NCI-H1694 (cell line): Measurements from ENCODE around the gene NAA16.
"Not testable (repeated sequence)": the region's sequence is repeated elsewhere in the genome, so short reads cannot be mapped to it uniquely, and the experiment has no call there.

Experiments used
- DNase-seq: peaks from one replicate; lab custom pipeline; 2025; lab: John Stamatoyannopoulos, UW

NAA16 gene

GRCh38 chr13:41310963-41311405 is at the start of gene NAA16:
Gene NAA16, plus strand, starts transcription at chr13:41311267. Its CDS starts 262 bp downstream, at chr13:41311529.
- DNase-seq = peak; percentile 68

DNA sequence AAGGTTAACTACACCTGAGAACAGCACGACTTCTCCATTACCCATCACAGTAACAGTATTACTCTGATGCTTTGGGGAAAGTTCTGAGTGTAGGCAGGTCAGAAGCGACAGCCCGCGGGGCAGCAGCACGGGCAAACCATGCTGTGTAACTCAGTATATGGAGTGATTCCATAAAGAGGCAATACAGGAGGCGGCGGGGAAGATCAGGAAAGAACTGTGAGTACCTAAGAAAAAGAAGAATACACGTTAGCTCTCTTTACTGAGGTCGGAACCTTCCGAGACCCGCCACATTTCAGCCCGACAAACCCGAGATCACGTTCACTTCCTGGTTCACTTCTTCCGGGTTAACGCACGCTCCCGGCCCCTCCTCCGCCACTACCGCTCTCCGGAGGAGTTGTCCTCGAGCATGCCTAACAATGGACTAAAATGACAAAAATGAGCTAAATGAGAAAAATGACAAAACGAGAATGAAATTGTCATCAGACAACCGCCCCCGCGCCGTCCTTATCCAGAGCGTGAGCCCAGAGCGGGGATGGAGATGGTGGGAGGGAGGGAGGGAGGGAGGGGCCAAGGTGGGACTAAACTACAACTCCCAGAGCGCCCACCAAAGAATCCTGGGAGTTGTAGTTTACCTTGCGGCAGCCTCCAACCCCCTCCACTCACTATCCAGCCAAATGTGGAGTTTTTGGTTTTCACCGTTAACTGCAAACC is 47.7 kb upstream of the NAA16 start, which contains the start of gene MTRF1:
Gene MTRF1, minus strand, starts transcription at position 316 of the 711 bp plus-strand sequence. CDS start 2,669 bp downstream, outside the sequence.
- peak; percentile 74 for DNase-seq

DNA sequence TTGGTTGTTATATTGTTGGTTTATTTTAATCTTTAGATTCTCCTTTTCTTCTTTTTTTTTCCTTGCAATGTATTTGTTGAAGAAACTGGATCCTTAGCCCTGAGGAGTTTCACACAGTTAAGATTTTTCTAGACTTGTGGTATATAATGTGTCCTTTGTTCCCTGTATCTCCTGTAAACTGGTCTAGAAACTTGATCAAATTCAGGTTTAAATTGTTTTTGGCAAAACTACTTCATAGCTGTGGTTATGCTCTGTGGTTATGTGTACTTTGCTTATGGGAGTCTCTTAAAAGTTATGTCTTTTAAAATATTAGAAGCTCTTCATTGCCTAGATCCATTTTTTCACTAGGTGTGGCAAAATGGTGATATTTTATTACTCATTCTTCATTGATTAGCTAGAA is 44.0 kb upstream of the NAA16 start:
- no peak for DNase-seq

GRCh38 chr13:41268764-41269163 is 42.3 kb upstream of the NAA16 start:
- peak; percentile 2 for DNase-seq

DNA sequence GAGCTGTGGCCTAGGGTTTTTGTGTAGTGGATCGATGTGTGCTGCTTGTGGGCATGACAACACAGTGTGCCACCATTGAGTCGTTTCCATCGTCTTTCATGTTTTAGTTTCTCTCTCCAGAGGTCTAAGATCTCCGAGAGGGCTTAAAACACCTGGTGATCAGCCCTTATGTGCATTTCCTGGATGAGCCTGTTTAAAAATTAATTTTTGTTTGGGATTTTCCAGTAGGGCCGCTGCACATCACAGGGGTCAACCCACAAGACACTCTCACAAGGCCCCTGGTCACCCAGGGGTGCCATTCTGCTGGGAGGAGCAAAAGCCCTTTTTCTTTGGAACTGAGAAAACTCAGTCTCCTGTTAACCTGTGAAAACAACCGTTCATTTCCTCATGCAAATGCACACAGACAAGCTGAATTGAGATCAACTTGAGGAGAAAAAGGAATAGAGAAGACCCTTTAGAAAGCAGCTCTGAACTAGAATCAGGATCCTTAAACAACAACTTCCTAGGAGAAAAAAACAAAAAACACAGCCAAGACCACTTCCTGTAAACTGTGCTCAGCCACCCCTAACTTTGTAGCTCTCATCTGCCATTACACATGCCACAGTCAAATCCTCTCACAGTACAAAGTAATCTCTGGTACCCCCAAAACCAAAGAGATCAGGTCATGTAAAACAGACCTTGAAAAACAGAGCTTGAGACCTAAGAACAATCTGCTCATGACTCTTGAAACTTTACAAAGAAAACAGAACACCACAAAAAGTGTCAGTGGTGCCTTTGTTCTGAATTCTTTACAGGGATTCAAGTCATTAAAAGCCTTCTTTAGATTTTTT is 39.4 kb upstream of the NAA16 start:
- no peak for DNase-seq

- no peak for DNase-seq
These were observed 37.1 kb upstream of the NAA16 start for GRCh38 chr13:41273831-41274441.

- no peak for DNase-seq
These were observed 36.2 kb upstream of the NAA16 start for GRCh38 chr13:41274881-41275280.

- DNase-seq = no peak
These were observed 34.2 kb upstream of the NAA16 start for GRCh38 chr13:41276824-41277223.

DNA sequence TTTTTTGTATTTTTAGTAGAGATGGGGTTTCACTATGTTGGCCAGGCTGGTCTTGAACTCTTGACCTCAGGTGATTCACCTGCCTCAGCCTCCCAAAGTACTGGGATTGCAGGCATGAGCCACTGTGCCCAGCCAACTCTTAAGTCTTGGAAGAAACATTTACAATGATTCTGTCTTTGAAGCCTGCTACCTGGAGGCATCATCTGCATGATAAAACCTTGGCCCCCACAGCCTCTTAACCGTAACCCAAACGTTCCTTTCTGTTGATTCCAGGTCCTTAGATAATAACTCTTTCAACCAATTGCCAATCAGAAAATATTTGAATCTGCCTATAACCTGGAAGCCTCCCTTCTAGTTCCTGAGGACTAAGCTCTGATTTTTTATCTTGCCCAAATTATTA is 31.9 kb upstream of the NAA16 start:
- DNase-seq = not testable (repeated sequence)

- no peak for DNase-seq
These were observed 28.9 kb upstream of the NAA16 start for GRCh38 chr13:41282129-41282571.

DNA sequence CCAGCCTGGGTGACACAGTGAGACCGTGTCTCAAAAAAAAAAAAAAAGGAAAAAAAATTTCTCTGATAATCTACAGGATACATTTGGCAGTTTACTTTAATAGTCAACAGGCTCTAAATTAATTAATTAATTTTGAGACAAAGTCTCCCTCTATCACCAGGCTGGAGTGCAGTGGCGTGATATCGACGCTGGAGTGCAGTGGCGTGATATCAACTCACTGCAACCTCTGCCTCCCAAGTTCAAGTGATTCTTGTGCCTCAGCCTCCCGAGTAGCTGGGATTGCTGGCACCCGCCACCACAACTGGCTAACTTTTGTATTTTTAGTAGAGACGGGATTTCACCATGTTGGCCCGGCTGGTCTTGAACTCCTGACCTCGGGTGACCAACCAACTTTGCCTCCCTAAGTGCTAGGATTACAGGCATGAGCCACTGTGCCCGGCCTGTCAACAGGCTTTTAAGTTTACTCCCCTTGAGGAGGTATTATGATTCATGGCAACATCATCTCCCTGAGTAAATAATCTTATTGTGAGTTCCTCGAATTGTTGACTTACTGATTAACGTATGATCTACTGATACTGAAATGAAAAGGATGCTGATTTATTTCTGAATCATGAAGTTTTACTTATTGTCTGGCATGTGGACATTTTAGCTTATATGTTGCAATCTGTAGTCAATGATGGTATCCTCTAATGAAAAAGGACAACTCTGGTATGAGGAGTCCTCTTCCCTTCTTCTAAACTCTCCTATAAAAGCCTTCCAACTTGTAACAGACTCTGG is 26.4 kb upstream of the NAA16 start:
- no peak for DNase-seq

DNA sequence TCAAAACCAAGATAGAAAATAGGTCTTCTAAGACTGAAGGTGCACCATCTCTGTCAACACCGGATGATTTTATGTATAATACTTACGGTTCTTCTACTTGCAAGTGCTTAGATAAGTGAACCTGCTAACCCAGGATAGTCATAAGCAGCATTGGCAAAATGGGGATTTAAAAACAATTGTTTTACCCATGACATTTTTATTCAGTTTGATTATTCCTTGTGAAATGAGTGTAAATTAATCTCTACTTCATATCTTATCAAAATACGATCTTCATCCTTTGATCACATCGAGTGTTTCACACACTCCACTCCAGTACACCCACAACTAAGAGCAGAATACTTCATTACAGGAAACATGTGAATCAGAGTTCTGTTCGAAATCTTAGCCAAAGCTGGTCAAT is 24.7 kb upstream of the NAA16 start:
- DNase-seq = no peak

DNA sequence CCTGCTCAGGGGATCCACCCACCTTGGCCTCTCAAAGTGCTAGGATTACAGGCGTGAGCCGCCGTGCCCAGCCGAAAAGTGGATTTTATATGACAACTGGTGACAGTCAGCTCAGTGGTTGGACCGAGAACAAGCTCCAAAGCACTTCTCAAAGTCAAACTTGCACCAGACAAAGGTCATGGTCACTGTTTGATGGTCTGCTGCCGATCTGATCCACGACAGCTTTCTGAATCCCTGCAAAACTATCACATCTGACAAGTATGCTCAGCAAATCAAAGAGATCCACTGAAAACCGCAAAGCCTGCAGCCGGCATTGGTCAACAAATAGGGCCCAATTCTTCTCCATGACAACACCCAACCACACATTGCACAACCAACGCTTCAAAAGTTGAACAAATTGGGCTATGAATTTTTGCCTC is 21.6 kb upstream of the NAA16 start:
- no peak for DNase-seq

GRCh38 chr13:41291246-41291645 is 19.8 kb upstream of the NAA16 start:
- DNase-seq = no peak

- no peak for DNase-seq
These were observed 17.8 kb upstream of the NAA16 start for GRCh38 chr13:41293272-41293671.

GRCh38 chr13:41294914-41295313 is 16.2 kb upstream of the NAA16 start:
- no peak for DNase-seq

GRCh38 chr13:41295973-41296372 is 15.1 kb upstream of the NAA16 start:
- DNase-seq = no peak

GRCh38 chr13:41296879-41297646 is 14.0 kb upstream of the NAA16 start:
- DNase-seq = no peak

- DNase-seq = no peak
These were observed 11.6 kb upstream of the NAA16 start for GRCh38 chr13:41299316-41300094.

- DNase-seq = no peak
These were observed 8.3 kb upstream of the NAA16 start for GRCh38 chr13:41302743-41303142.
